Nephron (organoid): ENCODE results near the gene BRME1.
"Not testable (repeated sequence)": the region's sequence is repeated elsewhere in the genome, so short reads cannot be mapped to it uniquely, and the experiment has no call there.

Source experiments
- H3K27ac Mint-ChIP-seq, 3 experiments: 2 replicates each; pipeline ENCODE4 v1.8.0; 2020; ENCODE audit warnings: mixed read lengths in 3 of 3, mild to moderate bottlenecking in 2 of 3, moderate library complexity in 1 of 3
- H3K27me3 Mint-ChIP-seq: 2 replicates; pipeline ENCODE4 v1.8.0; 2021; ENCODE audit warnings: low read depth, mild to moderate bottlenecking, moderate library complexity, mixed read lengths
- H3K36me3 Mint-ChIP-seq: 2 replicates; pipeline ENCODE4 v1.8.0; 2020; ENCODE audit warnings: low read depth, mixed read lengths
- H3K4me1 Mint-ChIP-seq: 2 replicates; pipeline ENCODE4 v1.8.0; 2020; ENCODE audit warnings: mixed read lengths
- H3K4me3 Mint-ChIP-seq, 3 experiments: 2 replicates each; pipeline ENCODE4 v1.8.0; 2020; ENCODE audit warnings: mild to moderate bottlenecking in 3 of 3, mixed read lengths in 3 of 3, moderate library complexity in 2 of 3
- H3K9me3 Mint-ChIP-seq: 2 replicates; pipeline ENCODE4 v1.8.0; 2020; ENCODE audit warnings: mixed read lengths
- CTCF ChIP-seq, 3 experiments: fragments of 200-600 bp; sonication (generic); IDR thresholded peaks; one replicate each; pipeline ENCODE4 v1.5.0; 2021; ENCODE audit warnings: antibody characterized with exemption in 3 of 3; ENCODE audit not compliant: unreplicated experiment in 3 of 3

The BRME1 gene

GRCh38 chr19:13861392-13861713 is 44.6 kb downstream of the BRME1 start:
- peak overlapping the region; percentile 70 to 81 (median 80) for H3K4me3 Mint-ChIP-seq
- peaks cover 5% of the 10 kb centered on the region for H3K27me3 Mint-ChIP-seq
- TF ChIP-seq CTCF (IDR thresholded peaks at IDR 0.05; ENCODE audit: unreplicated experiment in 3 of 3) = no peak
- no peaks in the 10 kb centered on the region for H3K36me3 Mint-ChIP-seq
- H3K4me1 Mint-ChIP-seq = peaks cover 34% of the 10 kb centered on the region
- H3K27ac Mint-ChIP-seq = peak overlapping the region; percentile 93 to 98 (median 94)
- H3K9me3 Mint-ChIP-seq = no peaks in the 10 kb centered on the region

GRCh38 chr19:13860679-13861391 is 45.1 kb downstream of the BRME1 start:
- H3K4me3 Mint-ChIP-seq = peak overlapping the region; percentile 70 to 81 (median 80)
- peaks cover 31% of the 10 kb centered on the region for H3K4me1 Mint-ChIP-seq
- H3K27ac Mint-ChIP-seq = peak overlapping the region; percentile 93 to 98 (median 94)
- H3K9me3 Mint-ChIP-seq = no peaks in the 10 kb centered on the region
- H3K27me3 Mint-ChIP-seq = peaks cover 5% of the 10 kb centered on the region
- TF ChIP-seq CTCF (IDR thresholded peaks at IDR 0.05; ENCODE audit: unreplicated experiment in 3 of 3) = no peak
- no peaks in the 10 kb centered on the region for H3K36me3 Mint-ChIP-seq

GRCh38 chr19:13859361-13859880 is 46.5 kb downstream of the BRME1 start:
- Mint-ChIP-seq H3K36me3 (no peaks in the 10 kb centered on the region), H3K4me1 (peaks cover 27% of the 10 kb centered on the region), H3K4me3 (peak overlapping the region in 1 of 3 experiments; percentile 31), H3K27me3 (peaks cover 3% of the 10 kb centered on the region), H3K27ac (peak overlapping the region; percentile 53 to 75 (median 63)), H3K9me3 (no peaks in the 10 kb centered on the region)
- TF ChIP-seq CTCF (IDR thresholded peaks at IDR 0.05; ENCODE audit: unreplicated experiment in 3 of 3) = no peak

GRCh38 chr19:13856497-13856896 is 49.4 kb downstream of the BRME1 start:
- Mint-ChIP-seq H3K9me3 (no peaks in the 10 kb centered on the region), H3K27ac (peak overlapping the region in 2 of 3 experiments; percentile 8 to 71), H3K27me3 (no peaks in the 10 kb centered on the region), H3K4me1 (peaks cover 15% of the 10 kb centered on the region), H3K36me3 (no peaks in the 10 kb centered on the region), H3K4me3 (no peak overlapping the region)
- TF ChIP-seq CTCF (IDR thresholded peaks at IDR 0.05; ENCODE audit: unreplicated experiment in 3 of 3) = no peak

GRCh38 chr19:13852171-13852707 is 53.7 kb downstream of the BRME1 start:
- not testable (repeated sequence) for H3K36me3 Mint-ChIP-seq, H3K4me3 Mint-ChIP-seq, H3K27me3 Mint-ChIP-seq, H3K9me3 Mint-ChIP-seq
- H3K4me1 Mint-ChIP-seq = peaks cover 29% of the 10 kb centered on the region
- H3K27ac Mint-ChIP-seq = peak overlapping the region in 2 of 3 experiments; percentile 10 to 96

GRCh38 chr19:13851734-13852114 is 54.2 kb downstream of the BRME1 start:
- Mint-ChIP-seq H3K27ac (peak overlapping the region; percentile 67 to 96 (median 93)), H3K4me1 (peaks cover 32% of the 10 kb centered on the region)
- H3K27me3 Mint-ChIP-seq, H3K36me3 Mint-ChIP-seq, H3K4me3 Mint-ChIP-seq, H3K9me3 Mint-ChIP-seq: not testable (repeated sequence)
